T-helper 2 cell treated with Interferon-gamma antibody and Interleukin-4, amounts not matched to agents 100 ng/mL and 5 ng/mL, for 36 hours (primary cell): Measurements from ENCODE around the gene PARP15. TPM values are rescaled to one million over a fixed set of nuclear protein-coding genes. Genes with fewer than 3 reads are reported as not detected.
"Not testable (repeated sequence)": the region's sequence is repeated elsewhere in the genome, so short reads cannot be mapped to it uniquely, and the experiment has no call there.

Experiments
- intact Hi-C: fragments of 100-400 bp; cut with micrococcal nuclease; formaldehyde crosslinking; loops from one replicate; pipeline ENCODE4 v1.15.1; 2023
- total RNA-seq: library from RNA; stranded (reverse); gene quantifications from 2 replicates; pipeline ENCODE4 v1.2.3, GENCODE V29; 2022

Gene PARP15
- total RNA-seq, 1 donor from 2014 or later: 41.1 TPM

DNA sequence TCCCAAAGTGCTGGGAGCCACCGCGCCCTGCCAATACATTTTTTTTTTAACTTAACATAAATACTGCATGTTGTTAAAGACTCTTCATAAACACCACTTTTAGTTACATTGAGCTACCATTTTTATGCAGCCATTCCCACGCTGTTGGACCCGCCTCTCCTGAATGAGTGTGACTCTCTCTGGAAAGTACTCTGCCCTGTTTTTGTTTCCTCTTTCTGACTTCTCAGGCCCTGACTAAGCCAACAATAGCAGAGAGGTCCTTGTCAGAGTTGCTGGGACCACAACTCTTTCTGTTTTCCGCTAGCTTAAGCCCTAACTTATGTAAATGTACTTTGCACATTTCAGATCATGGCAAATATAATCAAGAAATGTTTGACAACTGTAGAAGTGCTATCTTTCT is 35.2 kb downstream of the PARP15 start:
- intact Hi-C loops: loop anchor here (5.0 kb wide), 1 partner anchor 35 kb away; the partner anchor contains the start of gene PARP15

DNA sequence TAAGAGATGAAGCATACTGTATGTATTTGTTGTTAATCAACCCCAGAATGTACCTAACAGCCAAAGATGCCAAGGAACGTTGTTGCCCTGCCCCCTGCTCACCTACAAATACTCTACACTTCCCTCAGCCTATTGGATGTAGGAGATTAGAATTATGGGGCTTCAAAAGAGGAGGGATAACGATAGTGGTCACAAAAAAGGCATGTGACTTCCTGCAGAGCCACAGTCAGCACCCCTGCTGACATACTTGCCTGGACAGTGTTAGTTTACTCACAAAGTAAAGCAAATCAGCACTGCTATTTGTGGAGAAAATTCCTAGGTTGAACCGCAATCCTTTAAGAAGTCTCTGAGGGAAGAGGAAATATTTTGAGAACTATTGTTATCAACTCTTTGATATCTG is 37.9 kb downstream of the PARP15 start:
- intact Hi-C loops: no loop called here

DNA sequence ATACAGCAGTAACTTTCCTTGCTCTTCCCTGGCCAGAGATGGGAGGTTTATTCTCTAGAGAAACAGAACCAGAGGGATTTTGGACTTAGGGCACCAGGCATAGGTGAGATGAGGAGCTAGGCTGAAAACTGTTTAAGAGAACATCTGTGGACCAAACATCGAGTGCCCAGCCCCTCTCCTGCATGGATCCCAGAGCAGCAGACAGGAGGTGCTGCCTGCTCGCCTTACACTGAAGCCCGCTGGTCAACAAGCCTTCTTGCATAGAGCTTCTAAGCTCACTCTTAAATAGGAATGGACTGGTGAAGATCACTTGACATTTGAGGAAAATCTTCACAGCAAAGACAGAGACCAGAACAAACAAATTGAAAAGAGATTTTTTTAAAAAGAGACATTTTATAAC is 41.2 kb downstream of the PARP15 start:
- intact Hi-C loops: no loop called here

DNA sequence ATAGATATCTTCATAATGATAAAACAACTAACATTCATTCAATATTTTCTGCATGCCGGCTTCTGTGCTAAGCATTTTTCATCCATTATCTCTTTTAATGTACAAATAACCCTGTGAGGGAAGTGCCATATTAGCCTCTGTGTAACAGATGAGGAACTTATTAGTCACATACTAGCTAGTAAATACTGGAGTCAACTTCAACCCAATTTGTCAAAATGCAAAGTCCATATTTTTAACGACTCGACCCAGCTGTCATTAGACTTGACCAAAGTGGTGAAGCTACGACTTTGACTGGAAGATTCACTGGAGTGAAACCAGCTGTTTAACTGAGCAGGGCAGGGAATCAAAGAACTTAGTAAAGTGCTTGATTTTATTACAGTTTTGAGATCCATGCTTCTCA is 41.6 kb downstream of the PARP15 start:
- intact Hi-C loops: no loop called here

DNA sequence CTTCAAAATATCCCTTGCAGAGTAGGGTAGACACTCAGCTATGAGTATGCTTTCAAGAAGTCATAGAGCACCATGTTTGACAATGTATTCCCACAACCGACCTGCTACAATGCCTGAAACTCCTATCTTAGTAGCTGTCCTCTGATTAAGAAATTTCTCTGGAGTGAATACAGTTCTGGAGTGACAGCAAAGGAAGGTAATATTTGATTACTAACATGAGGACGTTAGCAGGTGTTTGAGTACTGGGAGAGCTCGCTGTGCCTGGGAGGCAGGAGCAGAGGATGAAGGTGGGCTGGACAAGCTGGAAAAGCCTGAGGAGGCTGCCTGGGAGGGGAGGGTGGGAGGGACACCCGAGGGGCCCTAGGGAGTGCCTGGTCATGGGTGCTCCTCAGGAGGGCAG is 42.9 kb downstream of the PARP15 start:
- intact Hi-C loops: no loop called here

DNA sequence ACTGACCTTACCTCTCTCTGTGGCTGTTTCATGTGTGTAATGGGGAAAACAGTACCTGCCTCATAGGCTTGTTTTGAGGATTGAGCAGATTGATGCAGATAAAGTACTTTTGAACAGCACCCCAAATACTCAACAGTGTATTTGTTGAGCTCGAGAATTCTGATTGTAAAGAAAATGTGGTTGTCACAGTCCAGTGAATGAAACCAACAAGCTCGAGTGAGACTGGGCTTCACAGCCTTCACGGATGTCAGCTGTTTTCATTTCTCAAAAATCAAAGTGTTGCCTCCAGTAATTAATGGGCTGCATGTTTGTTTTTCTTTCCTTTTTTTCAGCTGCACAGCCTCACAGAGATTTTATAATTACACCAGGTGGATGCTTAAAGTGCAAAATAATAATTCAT is 43.7 kb downstream of the PARP15 start:
- intact Hi-C loops: no loop called here

DNA sequence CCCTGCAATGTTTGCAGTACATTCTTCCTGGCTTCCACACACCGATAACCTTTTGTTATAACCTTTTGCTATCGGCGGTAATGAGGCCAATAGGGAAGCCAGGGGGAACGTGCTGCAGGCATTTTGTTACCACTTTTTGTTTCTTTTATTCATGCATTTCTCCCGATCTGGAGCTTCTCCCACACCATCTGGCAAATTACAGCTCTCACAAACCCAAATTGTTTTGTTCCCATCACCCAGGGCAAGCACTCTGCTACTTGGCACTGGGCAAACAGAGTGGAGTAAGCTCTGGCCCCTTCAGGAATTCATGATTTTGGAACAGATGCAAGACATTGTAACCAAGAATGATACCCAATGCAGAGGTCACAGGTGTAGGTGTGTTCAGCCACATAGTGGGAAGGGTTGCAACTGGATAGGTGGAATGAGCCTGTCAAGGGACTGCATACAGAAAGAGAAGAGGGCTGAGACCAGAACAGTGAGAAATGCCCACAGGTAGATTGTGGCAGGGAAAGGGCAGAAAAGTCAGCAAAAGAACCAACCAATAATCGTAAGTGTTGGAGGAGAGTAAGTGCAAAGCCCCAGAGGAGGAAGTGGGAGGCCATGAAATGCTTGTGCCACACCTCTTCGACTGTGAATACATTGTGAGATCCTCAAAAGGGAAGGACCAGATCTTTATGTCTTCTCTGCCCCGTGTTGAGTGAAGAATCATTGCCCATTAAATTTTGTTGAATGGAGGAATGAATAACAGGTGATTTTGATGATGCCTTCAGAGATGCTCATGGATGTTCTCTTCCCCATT is 45.8 kb downstream of the PARP15 start:
- intact Hi-C loops: no loop called here

DNA sequence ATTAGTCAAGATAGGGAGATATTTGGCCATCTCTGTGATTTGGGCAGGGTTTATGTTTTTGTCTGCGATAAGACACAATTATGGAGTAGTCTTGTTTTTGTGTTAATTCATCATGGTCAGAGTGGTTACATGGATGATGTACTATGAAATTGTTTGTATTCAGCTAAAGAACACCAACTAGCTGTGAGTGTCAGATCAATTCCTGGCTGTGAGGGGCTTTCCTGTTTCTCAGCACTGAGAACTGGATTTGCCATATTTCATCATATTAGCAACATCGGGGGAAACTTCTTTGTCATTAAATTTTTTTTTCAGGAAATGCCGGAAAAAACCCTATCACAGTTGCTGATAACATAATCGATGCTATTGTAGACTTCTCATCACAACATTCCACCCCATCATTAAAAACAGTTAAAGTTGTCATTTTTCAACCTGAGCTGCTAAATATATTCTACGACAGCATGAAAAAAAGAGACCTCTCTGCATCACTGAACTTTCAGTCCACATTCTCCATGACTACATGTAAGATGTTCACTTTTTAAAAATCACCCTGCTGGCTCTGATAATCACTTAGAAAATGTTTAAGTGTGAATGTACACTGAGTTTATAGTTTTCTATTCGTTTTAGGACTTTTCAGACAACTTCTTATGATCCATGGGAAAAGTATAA is 49.2 kb downstream of the PARP15 start:
- intact Hi-C loops: no loop called here

DNA sequence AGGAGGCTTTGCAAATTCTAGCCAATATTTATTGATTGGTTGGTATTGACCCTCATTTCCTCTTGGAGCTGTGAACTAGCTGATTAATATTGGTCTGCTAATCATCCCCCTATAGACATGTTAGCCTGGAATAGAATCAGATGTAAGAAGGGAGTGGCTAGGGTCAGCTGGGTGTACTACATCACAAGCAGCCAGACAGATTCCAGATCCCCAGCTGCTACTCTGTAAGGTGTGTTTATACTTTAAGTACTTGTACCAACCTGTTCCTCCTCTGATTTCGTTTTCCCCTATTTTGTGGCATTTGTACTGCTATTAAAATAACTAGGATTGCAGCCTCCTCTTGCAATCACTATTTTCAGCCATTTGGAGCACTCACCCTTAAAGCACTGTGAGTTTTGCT is 49.9 kb downstream of the PARP15 start:
- intact Hi-C loops: no loop called here

DNA sequence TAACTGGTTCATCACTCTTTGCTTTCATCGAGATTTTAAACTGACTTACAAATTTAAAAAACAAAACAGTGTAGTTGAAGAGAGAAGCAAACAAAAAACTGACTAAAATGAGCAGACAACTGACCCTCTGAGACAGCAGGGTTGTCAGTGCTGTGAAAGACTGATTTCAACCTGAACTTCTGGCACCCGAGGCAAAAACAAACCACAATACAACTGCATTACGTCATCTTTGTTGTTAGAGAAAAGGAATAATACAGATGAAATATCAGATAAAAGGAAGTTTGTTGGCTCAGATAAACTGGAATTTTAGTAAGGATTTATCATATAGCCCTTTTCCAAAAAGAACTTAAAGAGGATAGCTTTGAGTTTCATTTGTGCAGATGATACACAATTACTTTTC is 51.1 kb downstream of the PARP15 start:
- intact Hi-C loops: no loop called here

DNA sequence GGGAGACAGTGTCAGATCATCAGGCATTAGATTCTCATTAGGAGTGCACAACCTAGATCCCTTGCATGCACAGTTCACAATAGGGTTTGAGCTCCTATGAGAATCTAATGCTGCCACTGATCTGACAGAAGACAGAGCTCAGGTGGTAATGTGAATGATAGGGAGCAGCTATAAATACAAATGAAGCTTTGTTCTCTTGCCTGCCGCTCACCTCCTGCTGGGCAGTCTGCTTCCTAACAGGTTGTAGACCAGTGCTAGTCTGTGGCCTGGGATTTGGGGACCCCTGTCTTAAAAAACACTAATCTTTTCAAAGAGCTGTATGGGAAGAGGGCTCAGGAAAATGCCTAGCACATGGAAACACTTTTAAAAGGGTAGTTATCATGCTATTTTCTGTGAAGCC is 52.3 kb downstream of the PARP15 start:
- intact Hi-C loops: no loop called here

DNA sequence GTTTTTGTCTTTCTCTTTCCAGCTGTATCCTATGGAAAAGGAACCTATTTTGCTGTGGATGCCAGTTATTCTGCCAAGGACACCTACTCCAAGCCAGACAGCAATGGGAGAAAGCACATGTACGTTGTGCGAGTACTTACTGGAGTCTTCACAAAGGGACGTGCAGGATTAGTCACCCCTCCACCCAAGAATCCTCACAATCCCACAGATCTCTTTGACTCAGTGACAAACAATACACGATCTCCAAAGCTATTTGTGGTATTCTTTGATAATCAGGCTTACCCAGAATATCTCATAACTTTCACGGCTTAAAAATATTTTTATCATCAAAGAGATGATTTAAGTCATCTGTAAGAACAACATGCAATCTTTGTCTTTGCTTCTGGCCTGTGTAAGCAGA is 58.3 kb downstream of the PARP15 start:
- intact Hi-C loops: no loop called here

DNA sequence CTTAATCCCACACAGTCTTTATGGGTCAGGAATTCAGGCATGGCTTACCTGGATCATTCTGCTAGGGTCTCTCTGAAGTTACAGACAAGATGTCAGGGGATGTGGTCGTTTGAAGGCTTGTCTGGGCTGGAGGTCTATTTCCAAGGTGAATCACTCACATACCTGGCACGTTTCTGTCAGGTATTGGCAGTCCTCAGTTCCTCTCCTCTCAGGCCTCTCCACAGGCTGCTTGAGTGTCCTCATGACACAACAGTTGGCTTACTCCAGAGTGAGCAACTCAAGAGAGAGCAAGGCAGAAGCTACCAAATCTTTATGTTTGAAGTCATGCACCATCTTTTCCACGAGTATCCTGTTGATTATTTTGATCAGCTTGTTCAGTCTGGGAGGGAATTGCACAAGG is 59.2 kb downstream of the PARP15 start:
- intact Hi-C loops: no loop called here

DNA sequence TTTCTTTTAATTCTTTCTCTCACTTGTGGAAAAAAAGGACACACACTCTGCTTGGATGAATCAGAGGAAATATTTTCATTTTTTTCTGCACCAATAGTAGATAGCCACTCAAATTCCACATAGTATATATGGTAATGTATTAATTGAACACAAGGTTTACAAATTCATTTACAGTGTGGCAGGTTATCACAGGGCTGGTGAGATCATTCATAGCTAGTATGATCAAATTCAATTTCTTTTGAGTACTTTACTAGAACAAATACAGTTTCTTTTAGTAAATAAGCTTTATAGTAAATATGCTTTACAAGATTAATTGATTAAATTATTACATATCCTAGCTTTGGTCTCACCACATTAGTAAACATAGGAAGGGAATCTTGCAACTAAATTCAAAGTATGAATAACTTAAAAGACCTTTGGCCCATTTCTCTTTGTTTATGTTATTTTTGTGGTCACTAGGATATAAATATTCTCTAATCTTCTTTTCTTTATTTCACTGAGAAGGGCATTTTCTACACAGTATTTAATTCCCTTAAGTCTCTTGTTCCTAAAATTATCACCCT is 63.1 kb downstream of the PARP15 start:
- intact Hi-C loops: no loop called here

DNA sequence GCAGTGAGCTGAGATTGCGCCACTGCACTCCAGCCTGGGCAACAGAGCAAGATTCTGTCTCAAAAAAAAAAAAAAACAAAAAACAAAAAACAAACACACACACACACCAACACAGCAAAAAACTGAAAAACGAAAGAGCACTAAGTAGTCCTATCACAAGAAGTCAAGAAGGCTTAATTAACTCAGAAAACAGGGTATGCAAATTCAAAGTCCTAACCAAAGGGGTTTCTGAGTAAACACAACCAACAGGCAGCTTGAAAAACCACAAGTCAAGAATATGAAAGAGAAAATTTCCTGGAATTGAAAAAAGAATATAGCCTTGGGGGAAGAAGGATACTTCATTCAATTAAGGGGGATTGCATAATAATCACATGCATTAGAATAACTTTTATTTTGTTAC is 65.5 kb downstream of the PARP15 start:
- intact Hi-C loops: no loop called here

DNA sequence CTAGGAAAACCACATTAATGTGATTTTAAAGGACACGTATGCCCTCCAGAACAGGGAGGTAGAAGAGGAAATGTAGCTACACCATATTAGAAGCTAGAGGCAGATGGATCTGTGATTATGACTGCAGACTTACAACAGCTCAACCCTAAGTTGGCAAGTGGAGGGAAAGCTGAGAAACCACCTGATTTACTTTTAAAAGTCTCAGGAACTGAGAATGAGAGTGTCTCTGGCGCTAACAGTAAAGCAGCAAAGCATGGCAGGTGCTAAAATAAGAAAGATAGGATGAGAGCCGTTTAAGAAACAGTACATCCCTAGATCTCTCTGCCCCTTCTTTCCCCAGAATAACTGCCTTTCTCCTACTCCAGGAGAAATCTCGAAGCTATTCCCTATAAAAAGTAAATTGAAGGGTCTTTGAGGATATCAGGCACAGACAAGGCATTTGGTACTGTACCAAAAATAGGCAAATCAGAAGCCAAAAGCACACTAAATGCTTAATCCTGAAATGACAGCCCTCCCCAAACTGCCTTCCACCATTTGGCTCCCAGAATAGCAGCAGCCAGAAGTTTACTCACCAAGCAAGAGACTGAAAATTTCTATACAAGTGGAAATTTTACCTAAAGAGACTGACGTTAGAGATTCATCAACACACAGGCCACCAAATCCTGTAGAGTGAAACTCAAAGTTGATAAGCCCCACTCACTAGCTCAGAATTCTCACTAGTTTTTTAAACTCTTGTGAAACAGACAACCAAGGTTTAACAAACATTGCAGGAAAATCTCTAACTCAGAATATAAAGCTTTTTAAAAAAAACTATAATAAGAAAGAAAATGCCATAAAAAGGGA is 68.9 kb downstream of the PARP15 start:
- intact Hi-C loops: no loop called here

DNA sequence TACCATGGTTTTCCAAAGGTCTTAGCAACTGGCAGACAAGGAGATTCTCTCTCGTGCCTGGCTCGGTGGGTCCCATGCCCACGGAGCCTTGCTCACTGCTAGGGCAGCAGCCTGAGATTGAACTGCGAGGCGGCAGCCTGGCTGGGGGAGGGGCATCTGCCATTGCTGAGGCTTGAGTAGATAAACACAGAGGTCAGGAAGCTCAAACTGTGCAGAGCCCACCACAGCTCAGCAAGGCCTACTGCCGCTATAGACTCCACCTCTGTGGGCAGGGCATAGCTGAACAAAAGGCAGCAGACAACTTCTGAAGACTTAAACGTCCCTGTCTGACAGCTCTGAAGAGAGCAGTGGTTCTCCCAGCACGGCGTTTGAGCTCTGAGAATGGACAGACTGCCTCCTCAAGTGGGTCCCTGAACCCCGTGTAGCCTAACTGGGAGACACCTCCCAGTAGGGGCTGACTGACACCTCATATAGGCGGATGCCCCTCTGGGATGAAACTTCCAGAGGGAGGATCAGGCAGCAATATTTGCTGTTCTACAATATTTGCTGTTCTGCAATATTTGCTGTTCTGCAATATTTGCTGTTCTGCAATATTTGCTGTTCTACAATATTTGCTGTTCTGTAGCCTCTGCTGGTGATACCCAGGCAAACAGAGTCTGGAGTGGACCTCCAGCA is 73.9 kb downstream of the PARP15 start:
- intact Hi-C loops: not testable (repeated sequence)

DNA sequence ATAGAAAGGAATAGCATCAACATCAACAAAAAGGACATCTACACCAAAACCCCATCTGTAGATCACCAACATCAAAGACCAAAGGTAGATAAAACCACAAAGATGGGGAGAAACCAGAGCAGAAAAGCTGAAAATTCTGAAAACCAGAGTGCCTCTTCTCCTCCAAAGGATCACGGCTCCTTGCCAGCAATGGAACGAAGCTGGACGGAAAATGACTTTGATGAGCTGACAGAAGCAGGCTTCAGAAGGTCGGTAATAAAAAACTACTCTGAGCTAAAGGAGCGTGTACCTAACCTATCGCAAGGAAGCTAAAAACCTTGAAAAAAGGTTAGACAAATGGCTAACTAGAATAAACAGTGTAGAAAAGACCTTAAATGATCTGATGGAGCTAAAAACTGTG is 74.5 kb downstream of the PARP15 start:
- intact Hi-C loops: not testable (repeated sequence)

DNA sequence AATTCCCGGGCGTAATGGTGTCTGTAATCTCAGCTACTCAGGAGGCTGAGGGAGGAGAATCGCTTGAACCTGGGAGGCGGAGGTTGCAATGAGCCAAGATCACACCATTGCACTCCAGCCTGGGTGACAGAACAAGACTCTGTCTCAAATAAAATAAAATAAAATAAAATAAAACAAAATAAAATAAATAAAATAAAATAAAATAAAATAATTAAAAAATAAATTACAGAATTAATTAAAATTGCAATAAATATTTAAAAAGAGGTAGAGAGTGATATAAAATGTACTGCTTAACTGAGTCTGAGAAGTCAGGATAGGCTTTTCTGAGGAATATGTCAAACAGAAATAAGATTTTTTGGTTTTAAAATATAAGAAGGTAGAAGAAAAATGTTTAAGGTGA is 80.9 kb downstream of the PARP15 start:
- intact Hi-C loops: not testable (repeated sequence)

DNA sequence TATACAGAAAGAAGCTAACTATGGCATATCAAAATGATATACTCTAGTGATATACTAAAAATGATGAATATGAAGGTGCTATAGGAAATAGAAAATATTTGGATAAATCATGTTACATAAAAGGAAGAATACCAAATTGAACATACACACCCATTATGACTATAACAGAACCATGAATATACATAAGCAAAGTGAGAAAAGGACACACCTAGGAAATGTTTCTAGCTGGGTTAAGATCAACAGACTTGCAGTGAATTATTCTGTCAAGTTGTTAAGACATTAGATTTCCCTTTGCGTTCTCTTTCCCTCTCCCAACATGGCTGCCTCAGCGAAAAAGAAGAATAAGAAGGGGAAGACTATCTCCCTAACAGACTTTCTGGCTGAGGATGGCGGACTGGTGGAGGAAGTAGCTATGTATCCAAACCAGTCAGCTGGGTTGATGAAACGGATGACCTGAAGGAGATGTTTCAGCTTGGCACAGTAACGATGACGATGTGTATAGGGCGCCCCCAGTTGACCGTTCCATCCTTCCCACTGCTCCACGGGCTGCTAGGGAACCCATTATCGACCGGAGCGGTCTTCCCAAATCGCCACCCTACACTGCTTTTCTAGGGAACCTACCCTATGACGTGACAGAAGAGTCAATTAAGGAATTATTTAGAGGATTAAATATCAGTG is 83.0 kb downstream of the PARP15 start:
- intact Hi-C loops: no loop called here

DNA sequence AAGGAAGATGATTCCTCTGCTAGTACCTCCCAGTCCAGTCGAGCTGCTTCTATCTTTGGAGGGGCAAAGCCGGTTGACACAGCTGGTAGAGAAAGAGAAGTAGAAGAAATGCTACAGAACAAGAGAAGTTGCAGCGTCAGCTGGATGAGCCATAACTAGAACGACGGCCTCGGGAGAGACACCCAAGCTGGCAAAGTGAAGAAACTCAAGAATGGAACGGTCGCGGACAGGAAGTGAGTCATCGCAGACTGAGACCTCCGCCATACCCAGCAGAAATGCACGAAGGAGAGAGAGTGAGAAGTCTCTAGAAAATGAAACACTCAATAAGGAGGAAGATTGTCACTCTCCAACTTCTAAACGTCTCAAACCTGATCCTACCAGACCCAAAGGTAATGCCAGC is 84.2 kb downstream of the PARP15 start:
- intact Hi-C loops: no loop called here
